Urinary bladder (tissue), 4 donors: Measurements from ENCODE around the gene LRRC56. TPM values are rescaled to one million over a fixed set of nuclear protein-coding genes. Genes with fewer than 3 reads are reported as not detected.

Experiments used
- DNase-seq: peaks from one replicate; pipeline ENCODE4 v3.0.0-alpha.2; 2015; ENCODE audit errors: extremely low spot score
- H3K27ac ChIP-seq: one replicate; pipeline ENCODE4 v1.5.1; 2013; ENCODE audit warnings: low read depth, mild to moderate bottlenecking, moderate library complexity
- H3K36me3 ChIP-seq: one replicate; pipeline ENCODE4 v1.6.1; 2013; ENCODE audit warnings: mild to moderate bottlenecking, moderate library complexity; ENCODE audit not compliant: insufficient read depth
- H3K4me1 ChIP-seq: one replicate; pipeline ENCODE4 v1.6.1; 2013; ENCODE audit warnings: mild to moderate bottlenecking, moderate library complexity; ENCODE audit not compliant: insufficient read depth
- H3K4me3 ChIP-seq: one replicate; pipeline ENCODE4 v1.5.1; 2013; ENCODE audit warnings: low read depth, low read length
- WGBS: extraction: QIAGEN DNeasy Blood & Tissue Kit; methylation state at CpG from one replicate; pipeline ENCODE4 v1.1.7; 2013; 5-methylcytosine and 5-hydroxymethylcytosine counted together
- polyA plus RNA-seq: library from polyadenylated mRNA; stranded (reverse); fragments of 200-250 nt; gene quantifications from one replicate; pipeline ENCODE4 v1.2.3, GENCODE V29; 2013
- total RNA-seq: library from RNA; depleted of rRNA; stranded (reverse); fragments of >200 nt; gene quantifications from one replicate; pipeline ENCODE4 v1.2.3, GENCODE V29; 2014
- donor health status: healthy with polysubstance abuse.
- donor health status: healthy.

LRRC56 gene
- total RNA-seq: 0.90 TPM
- 0.96 TPM for polyA plus RNA-seq

GRCh38 chr11:536841-537621 is at the start of gene LRRC56:
TSS of gene LRRC56 (plus strand) at chr11:537527. CDS start at chr11:540685, 3,158 bp downstream.
- peak within 1 kb of the TSS; percentile 60 for H3K27ac ChIP-seq
- 2% methylated on average over 93 of the region's 93 CpGs for WGBS
- H3K4me3 ChIP-seq: peak within 1 kb of the TSS; percentile 11
- peaks cover 2% of the 10 kb centered on the region for H3K36me3 ChIP-seq
- H3K4me1 ChIP-seq: no peaks in the 10 kb centered on the region
- DNase-seq: no peak

- Histone ChIP-seq H3K4me1 (no peaks in the 10 kb centered on the region), H3K27ac (no peak overlapping the region), H3K4me3 (no peak overlapping the region), H3K36me3 (peaks cover 4% of the 10 kb centered on the region)
- DNase-seq: no peak
- WGBS: 89% methylated on average over 22 of the region's 22 CpGs
Observed at GRCh38 chr11:487571-488021, 49.7 kb upstream of the LRRC56 start.

GRCh38 chr11:488062-488461 is 49.3 kb upstream of the LRRC56 start:
- 89% methylated on average over 25 of the region's 25 CpGs for WGBS
- H3K36me3 ChIP-seq: peaks cover 4% of the 10 kb centered on the region
- DNase-seq: no peak

GRCh38 chr11:488579-488978 is 48.7 kb upstream of the LRRC56 start:
- WGBS: 95% methylated on average over 19 of the region's 19 CpGs
- H3K4me1 ChIP-seq: no peaks in the 10 kb centered on the region
- DNase-seq: no peak
- peaks cover 4% of the 10 kb centered on the region for H3K36me3 ChIP-seq
- H3K4me3 ChIP-seq: no peak overlapping the region
- H3K27ac ChIP-seq: no peak overlapping the region

More at GRCh38 chr11:488062-488461, 49.3 kb upstream of the LRRC56 start:
- no peak overlapping the region for H3K4me3 ChIP-seq
- no peak overlapping the region for H3K27ac ChIP-seq
- H3K4me1 ChIP-seq: no peaks in the 10 kb centered on the region

- Histone ChIP-seq H3K27ac (no peak overlapping the region), H3K36me3 (peaks cover 4% of the 10 kb centered on the region)
- no peak for DNase-seq
Observed at GRCh38 chr11:488992-489391, 48.3 kb upstream of the LRRC56 start.

GRCh38 chr11:489610-490185 is 47.6 kb upstream of the LRRC56 start:
- Histone ChIP-seq H3K36me3 (peaks cover 4% of the 10 kb centered on the region), H3K4me1 (no peaks in the 10 kb centered on the region), H3K4me3 (no peak overlapping the region), H3K27ac (no peak overlapping the region)
- no peak for DNase-seq
- 94% methylated on average over 37 of the region's 37 CpGs for WGBS

More at GRCh38 chr11:488992-489391, 48.3 kb upstream of the LRRC56 start:
- no peaks in the 10 kb centered on the region for H3K4me1 ChIP-seq
- H3K4me3 ChIP-seq: no peak overlapping the region
- 91% methylated on average over 19 of the region's 19 CpGs for WGBS

GRCh38 chr11:490186-490929 is 47.0 kb upstream of the LRRC56 start:
- peaks cover 4% of the 10 kb centered on the region for H3K36me3 ChIP-seq
- DNase-seq: no peak
- WGBS: 95% methylated on average over 38 of the region's 38 CpGs
- no peak overlapping the region for H3K27ac ChIP-seq
- H3K4me3 ChIP-seq: no peak overlapping the region
- no peaks in the 10 kb centered on the region for H3K4me1 ChIP-seq

- Histone ChIP-seq H3K4me1 (no peaks in the 10 kb centered on the region), H3K27ac (no peak overlapping the region), H3K36me3 (peaks cover 4% of the 10 kb centered on the region), H3K4me3 (no peak overlapping the region)
- 90% methylated on average over 15 of the region's 15 CpGs for WGBS
- DNase-seq: no peak
Observed at GRCh38 chr11:490930-491260, 46.4 kb upstream of the LRRC56 start.

GRCh38 chr11:491358-491757 is 46.0 kb upstream of the LRRC56 start:
- no peak overlapping the region for H3K27ac ChIP-seq
- WGBS: 92% methylated on average over 7 of the region's 7 CpGs
- H3K4me3 ChIP-seq: no peak overlapping the region
- DNase-seq: no peak
- peaks cover 4% of the 10 kb centered on the region for H3K36me3 ChIP-seq
- H3K4me1 ChIP-seq: no peaks in the 10 kb centered on the region

GRCh38 chr11:492427-493226 is 44.7 kb upstream of the LRRC56 start:
- WGBS: 80% methylated on average over 32 of the region's 32 CpGs

GRCh38 chr11:494761-495536 is 42.4 kb upstream of the LRRC56 start:
- peaks cover 11% of the 10 kb centered on the region for H3K36me3 ChIP-seq
- WGBS: 79% methylated on average over 37 of the region's 37 CpGs
- DNase-seq: no peak

More at GRCh38 chr11:492427-493226, 44.7 kb upstream of the LRRC56 start:
- H3K4me3 ChIP-seq: no peak overlapping the region
- DNase-seq: no peak
- no peaks in the 10 kb centered on the region for H3K4me1 ChIP-seq
- peaks cover 4% of the 10 kb centered on the region for H3K36me3 ChIP-seq
- H3K27ac ChIP-seq: no peak overlapping the region

GRCh38 chr11:495537-495931 is 41.8 kb upstream of the LRRC56 start:
- H3K4me1 ChIP-seq: no peaks in the 10 kb centered on the region
- 69% methylated on average over 10 of the region's 10 CpGs for WGBS
- no peak for DNase-seq
- H3K27ac ChIP-seq: no peak overlapping the region
- H3K4me3 ChIP-seq: no peak overlapping the region
- peaks cover 14% of the 10 kb centered on the region for H3K36me3 ChIP-seq

More at GRCh38 chr11:494761-495536, 42.4 kb upstream of the LRRC56 start:
- Histone ChIP-seq H3K4me1 (no peaks in the 10 kb centered on the region), H3K27ac (no peak overlapping the region), H3K4me3 (no peak overlapping the region)
